Measurements from ENCODE around the gene LRP1B.

The LRP1B gene

DNA sequence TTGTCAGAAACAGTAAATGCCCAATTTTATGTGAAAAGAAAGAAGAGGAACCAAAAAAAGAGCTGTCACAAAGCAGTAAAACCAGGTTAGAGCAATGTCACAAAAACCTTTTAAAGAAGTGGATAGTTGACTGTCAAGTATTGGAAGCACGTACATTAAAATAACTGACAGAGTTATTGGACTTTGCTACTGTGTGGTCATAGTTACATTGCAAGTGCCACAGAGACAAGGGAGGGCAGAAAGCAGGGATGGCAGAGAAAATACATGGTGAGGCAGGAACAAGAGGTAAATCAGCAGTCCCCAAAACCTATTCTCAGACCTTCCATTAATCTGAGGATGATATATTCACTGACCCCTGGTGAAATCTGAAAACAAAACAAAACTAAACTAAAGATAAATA is 116.3 kb downstream of the LRP1B start:
- no peaks in the 10 kb centered on the region; the same call in 1 of the 2 replicates for H3K4me1 ChIP-seq
- in situ Hi-C loops (cut with MboI; ENCODE audit: low sequenced_read_pairs) = no loop called here
- no peak overlapping the region for H3K4me3 ChIP-seq
- no peaks in the 10 kb centered on the region for H3K9me3 ChIP-seq
- no peaks in the 10 kb centered on the region for H3K36me3 ChIP-seq (replicated peaks)
- H3K27me3 ChIP-seq (ENCODE audit: low read depth) = no peaks in the 10 kb centered on the region
- no peak for DNase-seq (ENCODE audit: low spot score in 2 of 2)

DNA sequence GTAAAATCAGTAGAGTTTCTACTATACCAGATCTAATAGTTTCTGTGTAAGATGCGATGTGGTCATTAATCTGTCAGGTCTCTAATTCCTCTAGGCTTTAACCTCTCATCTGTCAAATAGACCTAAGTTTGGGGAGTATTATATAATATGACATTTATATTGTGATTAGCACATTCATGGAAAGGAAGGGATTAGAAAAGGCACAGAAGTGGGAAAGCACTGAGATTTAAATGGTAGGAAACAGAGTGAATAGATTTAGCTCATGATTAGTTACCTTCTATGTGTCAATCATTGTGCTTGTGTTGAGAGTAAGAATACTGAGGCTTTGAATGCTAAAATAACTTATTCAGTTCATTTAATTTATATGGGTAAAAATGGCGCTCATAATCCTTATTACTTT is 118.0 kb downstream of the LRP1B start:
- Histone ChIP-seq H3K4me1 (no peaks in the 10 kb centered on the region; the same call in 1 of the 2 replicates), H3K4me3 (no peak overlapping the region), H3K9me3 (no peaks in the 10 kb centered on the region), H3K36me3 (replicated peaks) (no peaks in the 10 kb centered on the region), H3K27me3 (ENCODE audit: low read depth) (no peaks in the 10 kb centered on the region)
- in situ Hi-C loops (cut with MboI; ENCODE audit: low sequenced_read_pairs) = no loop called here
- no peak for DNase-seq (ENCODE audit: low spot score in 2 of 2)

DNA sequence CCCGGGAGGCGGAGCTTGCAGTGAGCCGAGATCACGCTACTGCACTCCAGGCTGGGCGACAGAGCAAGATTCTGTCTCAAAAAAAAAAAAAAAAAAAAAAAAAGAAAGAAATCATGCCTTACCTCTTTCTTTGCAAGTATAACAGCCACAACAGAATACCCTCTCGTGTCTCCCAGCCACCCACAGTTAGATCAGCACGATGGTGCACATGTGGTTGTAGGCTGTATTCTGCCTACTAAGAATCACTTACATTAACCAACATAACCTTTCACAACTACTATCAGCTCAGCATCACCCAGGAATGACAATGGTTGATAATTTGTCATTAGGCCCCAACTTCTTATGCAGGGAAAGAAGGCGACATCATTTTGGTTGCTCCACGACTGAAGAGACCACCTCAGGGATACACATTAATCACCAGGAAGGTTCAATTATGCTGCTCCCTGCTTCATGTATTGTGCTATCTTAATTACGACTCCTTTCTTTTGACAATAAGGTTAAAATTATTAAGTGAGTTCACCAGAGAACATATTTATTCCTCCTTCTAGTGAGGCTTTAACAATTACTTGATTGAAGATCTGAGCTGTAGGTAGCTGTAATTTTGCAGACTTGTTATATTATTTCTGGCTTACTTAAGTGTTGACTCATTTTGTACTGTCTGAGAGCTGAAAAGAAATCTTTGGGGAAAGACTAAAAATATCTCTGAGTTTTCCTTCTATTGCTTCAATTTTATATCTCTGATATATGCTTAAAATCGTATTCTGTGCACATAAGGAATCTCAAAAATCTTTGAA is 120.1 kb downstream of the LRP1B start:
- H3K9me3 ChIP-seq = no peaks in the 10 kb centered on the region
- H3K27me3 ChIP-seq (ENCODE audit: low read depth) = no peaks in the 10 kb centered on the region
- H3K4me1 ChIP-seq = no peaks in the 10 kb centered on the region; the same call in 1 of the 2 replicates
- H3K4me3 ChIP-seq = no peak overlapping the region
- no peak for DNase-seq (ENCODE audit: low spot score in 2 of 2)
- in situ Hi-C loops (cut with MboI; ENCODE audit: low sequenced_read_pairs) = no loop called here
- no peaks in the 10 kb centered on the region for H3K36me3 ChIP-seq (replicated peaks)

GRCh38 chr2:142008135-142008744 is 122.6 kb downstream of the LRP1B start:
- Histone ChIP-seq H3K27me3 (ENCODE audit: low read depth) (no peaks in the 10 kb centered on the region), H3K4me1 (no peaks in the 10 kb centered on the region; the same call in 1 of the 2 replicates), H3K9me3 (no peaks in the 10 kb centered on the region), H3K4me3 (no peak overlapping the region), H3K36me3 (replicated peaks) (no peaks in the 10 kb centered on the region)
- in situ Hi-C loops (cut with MboI; ENCODE audit: low sequenced_read_pairs) = no loop called here
- DNase-seq (ENCODE audit: low spot score in 2 of 2) = no peak

DNA sequence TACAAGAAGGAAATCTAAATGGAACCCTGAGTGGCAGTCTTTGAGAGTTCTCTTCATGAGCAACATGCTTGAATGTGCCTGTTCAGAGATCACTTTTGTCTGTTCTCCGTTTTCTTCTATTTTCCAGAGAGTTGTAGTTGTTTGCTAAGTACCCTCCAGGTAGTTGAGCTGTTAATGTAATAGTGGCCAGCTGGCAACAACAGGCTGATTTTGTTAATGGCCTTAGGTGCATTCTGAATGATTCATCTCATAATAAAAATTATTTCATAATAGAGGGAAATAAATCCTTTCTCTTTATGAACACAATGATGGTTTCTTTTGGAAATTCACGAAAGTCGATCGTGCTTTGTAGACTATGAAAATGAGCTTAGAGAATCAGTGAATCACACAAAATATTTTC is 136.8 kb downstream of the LRP1B start:
- Histone ChIP-seq H3K27me3 (ENCODE audit: low read depth) (no peaks in the 10 kb centered on the region), H3K9me3 (no peaks in the 10 kb centered on the region), H3K4me1 (no peaks in the 10 kb centered on the region), H3K36me3 (replicated peaks) (no peaks in the 10 kb centered on the region; the same call in 1 of the 2 replicates), H3K4me3 (no peak overlapping the region)
- in situ Hi-C loops (cut with MboI; ENCODE audit: low sequenced_read_pairs) = no loop called here
- no peak for DNase-seq (ENCODE audit: low spot score in 2 of 2)

GRCh38 chr2:141992695-141993094 is 138.1 kb downstream of the LRP1B start:
- Histone ChIP-seq H3K9me3 (no peaks in the 10 kb centered on the region), H3K4me3 (no peak overlapping the region), H3K36me3 (replicated peaks) (no peaks in the 10 kb centered on the region; the same call in 1 of the 2 replicates), H3K4me1 (no peaks in the 10 kb centered on the region), H3K27me3 (ENCODE audit: low read depth) (no peaks in the 10 kb centered on the region)
- in situ Hi-C loops (cut with MboI; ENCODE audit: low sequenced_read_pairs) = no loop called here
- no peak for DNase-seq (ENCODE audit: low spot score in 2 of 2)

DNA sequence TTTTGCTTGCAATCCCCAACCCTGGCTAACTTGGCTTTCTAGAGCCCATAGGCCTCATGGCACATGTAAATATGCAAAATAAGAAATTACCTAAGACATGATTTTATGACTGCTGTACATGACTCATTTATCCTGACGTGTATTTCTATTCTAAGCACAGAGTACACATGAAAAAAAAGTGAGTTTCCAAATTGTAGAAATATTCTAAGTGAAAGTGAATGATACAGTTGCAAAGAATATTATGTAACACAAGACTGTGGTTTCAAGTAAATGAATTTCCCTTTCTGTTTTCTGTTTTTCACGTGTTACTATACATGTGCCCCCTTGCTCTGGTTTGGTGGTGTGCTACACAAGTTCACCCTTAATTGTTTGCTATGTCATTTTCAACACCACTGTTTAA is 162.4 kb downstream of the LRP1B start:
- Histone ChIP-seq H3K36me3 (replicated peaks) (no peaks in the 10 kb centered on the region), H3K27me3 (ENCODE audit: low read depth) (no peaks in the 10 kb centered on the region), H3K4me3 (no peak overlapping the region), H3K4me1 (no peaks in the 10 kb centered on the region), H3K9me3 (no peaks in the 10 kb centered on the region)
- in situ Hi-C loops (cut with MboI; ENCODE audit: low sequenced_read_pairs) = no loop called here
- no peak for DNase-seq (ENCODE audit: low spot score in 2 of 2)

- no peaks in the 10 kb centered on the region for H3K36me3 ChIP-seq (replicated peaks)
- no peak overlapping the region for H3K4me3 ChIP-seq
- no peaks in the 10 kb centered on the region for H3K4me1 ChIP-seq
- in situ Hi-C loops (cut with MboI; ENCODE audit: low sequenced_read_pairs) = no loop called here
- H3K9me3 ChIP-seq = no peaks in the 10 kb centered on the region
- DNase-seq (ENCODE audit: low spot score in 2 of 2) = no peak
- H3K27me3 ChIP-seq (ENCODE audit: low read depth) = no peaks in the 10 kb centered on the region
These were observed 162.8 kb downstream of the LRP1B start for GRCh38 chr2:141967980-141968379.

DNA sequence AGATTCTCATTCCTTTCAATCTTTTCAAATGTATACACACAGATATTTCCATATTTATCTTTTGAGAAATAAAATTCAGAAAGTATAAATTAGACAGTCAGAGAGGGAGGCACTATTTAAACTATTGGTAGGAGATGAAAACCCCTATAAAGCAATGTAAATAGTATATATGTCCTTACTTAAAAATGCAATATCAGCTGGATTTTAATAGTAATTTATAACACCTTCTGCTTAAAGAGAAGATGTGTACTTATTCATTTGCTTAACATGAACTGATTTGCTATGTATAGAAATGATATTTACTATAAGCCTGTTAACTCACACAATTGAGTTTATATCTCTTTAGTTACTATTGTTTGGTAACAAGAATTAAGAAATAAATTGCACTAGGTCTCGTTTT is 163.3 kb downstream of the LRP1B start:
- H3K27me3 ChIP-seq (ENCODE audit: low read depth) = no peaks in the 10 kb centered on the region
- H3K9me3 ChIP-seq = no peaks in the 10 kb centered on the region
- H3K36me3 ChIP-seq (replicated peaks) = no peaks in the 10 kb centered on the region
- H3K4me1 ChIP-seq = no peaks in the 10 kb centered on the region
- no peak overlapping the region for H3K4me3 ChIP-seq
- no peak for DNase-seq (ENCODE audit: low spot score in 2 of 2)
- in situ Hi-C loops (cut with MboI; ENCODE audit: low sequenced_read_pairs) = no loop called here

- DNase-seq (ENCODE audit: low spot score in 2 of 2) = no peak
- in situ Hi-C loops (cut with MboI; ENCODE audit: low sequenced_read_pairs) = no loop called here
- Histone ChIP-seq H3K4me3 (no peak overlapping the region), H3K27me3 (ENCODE audit: low read depth) (no peaks in the 10 kb centered on the region), H3K9me3 (no peaks in the 10 kb centered on the region), H3K36me3 (replicated peaks) (no peaks in the 10 kb centered on the region), H3K4me1 (no peaks in the 10 kb centered on the region)
These were observed 170.9 kb downstream of the LRP1B start for GRCh38 chr2:141959941-141960340.

DNA sequence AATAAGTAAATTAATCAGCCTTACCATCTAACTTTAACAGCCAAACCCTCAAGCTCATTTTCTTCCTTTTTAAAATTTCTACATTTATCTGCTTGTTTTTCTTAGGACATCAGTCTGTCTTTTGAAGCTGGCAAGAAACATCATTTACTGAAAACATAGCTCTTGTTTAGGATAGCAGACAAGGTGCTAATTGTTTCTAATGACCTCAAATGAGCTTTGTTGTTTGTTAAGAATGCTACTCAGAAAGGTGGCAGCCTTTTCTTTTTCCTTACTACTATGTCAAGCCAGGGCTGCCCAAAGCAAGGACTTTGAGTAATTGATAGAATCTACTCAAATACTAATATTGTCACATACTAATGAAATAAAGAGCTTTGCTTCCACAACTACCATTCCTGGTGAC is 171.8 kb downstream of the LRP1B start:
- no peak overlapping the region for H3K4me3 ChIP-seq
- no peak for DNase-seq (ENCODE audit: low spot score in 2 of 2)
- no peaks in the 10 kb centered on the region for H3K36me3 ChIP-seq (replicated peaks)
- H3K4me1 ChIP-seq = no peaks in the 10 kb centered on the region
- no peaks in the 10 kb centered on the region for H3K9me3 ChIP-seq
- in situ Hi-C loops (cut with MboI; ENCODE audit: low sequenced_read_pairs) = no loop called here
- H3K27me3 ChIP-seq (ENCODE audit: low read depth) = no peaks in the 10 kb centered on the region

DNA sequence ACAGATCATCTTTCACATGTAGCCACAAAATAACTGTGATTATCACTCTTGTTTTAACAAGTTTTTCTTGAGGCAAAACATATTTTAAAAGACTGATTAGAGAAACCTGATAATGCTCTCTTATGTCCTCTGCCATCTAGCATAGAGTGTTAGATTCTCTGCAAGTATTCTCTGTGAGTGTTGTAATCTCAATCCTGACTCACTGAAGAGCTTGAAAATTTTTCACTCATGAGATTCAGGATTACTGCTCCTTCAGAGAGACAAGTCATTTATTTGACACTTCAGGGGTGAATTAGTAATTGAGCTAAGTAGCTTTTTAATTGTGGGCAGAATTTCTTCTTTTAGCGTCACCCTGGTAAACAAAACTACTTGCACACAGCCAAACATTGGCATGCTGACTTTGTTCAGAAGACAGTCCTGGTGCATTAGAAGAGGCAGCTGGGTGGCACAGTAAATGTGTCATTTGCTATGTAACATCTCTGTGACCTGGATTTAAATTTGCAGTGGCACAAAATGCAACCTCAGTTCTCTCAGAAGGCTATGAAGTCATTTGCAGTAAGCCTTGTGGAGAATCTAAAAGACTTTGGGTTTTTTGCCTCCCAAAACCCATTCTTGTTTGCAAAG is 172.9 kb downstream of the LRP1B start:
- Histone ChIP-seq H3K36me3 (replicated peaks) (no peaks in the 10 kb centered on the region), H3K9me3 (no peaks in the 10 kb centered on the region), H3K4me1 (no peaks in the 10 kb centered on the region), H3K4me3 (no peak overlapping the region), H3K27me3 (ENCODE audit: low read depth) (no peaks in the 10 kb centered on the region)
- in situ Hi-C loops (cut with MboI; ENCODE audit: low sequenced_read_pairs) = no loop called here
- DNase-seq (ENCODE audit: low spot score in 2 of 2) = no peak

GRCh38 chr2:141957321-141957720 is 173.5 kb downstream of the LRP1B start:
- H3K4me1 ChIP-seq = no peaks in the 10 kb centered on the region
- no peaks in the 10 kb centered on the region for H3K9me3 ChIP-seq
- no peak overlapping the region for H3K4me3 ChIP-seq
- no peaks in the 10 kb centered on the region for H3K36me3 ChIP-seq (replicated peaks)
- in situ Hi-C loops (cut with MboI; ENCODE audit: low sequenced_read_pairs) = no loop called here
- no peaks in the 10 kb centered on the region for H3K27me3 ChIP-seq (ENCODE audit: low read depth)
- no peak for DNase-seq (ENCODE audit: low spot score in 2 of 2)

- in situ Hi-C loops (cut with MboI; ENCODE audit: low sequenced_read_pairs) = no loop called here
- Histone ChIP-seq H3K4me3 (no peak overlapping the region), H3K27me3 (ENCODE audit: low read depth) (no peaks in the 10 kb centered on the region), H3K36me3 (replicated peaks) (no peaks in the 10 kb centered on the region), H3K4me1 (no peaks in the 10 kb centered on the region), H3K9me3 (no peaks in the 10 kb centered on the region)
- no peak for DNase-seq (ENCODE audit: low spot score in 2 of 2)
These were observed 183.3 kb downstream of the LRP1B start for GRCh38 chr2:141947396-141948114.

Data from HAP-1 (cell line).